Smooth muscle cell (in vitro differentiated cells): ENCODE measurements around the gene SLC26A3. TPM values are rescaled to one million over a fixed set of nuclear protein-coding genes. Genes with fewer than 3 reads are reported as not detected.

Experiments
- DNase-seq: peaks from one replicate; lab custom pipeline; 2025; ENCODE audit not compliant: unreplicated experiment; lab: John Stamatoyannopoulos, UW
- H2AFZ ChIP-seq: fragments of 200-600 bp; sonication (generic); 2 replicates; pipeline ENCODE4 v1.6.0; 2016; ENCODE audit warnings: antibody characterized with exemption, low read depth, mild to moderate bottlenecking
- H3F3A ChIP-seq: fragments of 200-600 bp; sonication (generic); 2 replicates; pipeline ENCODE4 v1.6.0; 2017; ENCODE audit warnings: antibody characterized with exemption, low read depth
- H3K27ac ChIP-seq: fragments of 200-600 bp; sonication (generic); 2 replicates; pipeline ENCODE4 v1.5.1; 2016; ENCODE audit warnings: low read depth, mild to moderate bottlenecking
- H3K27me3 ChIP-seq: fragments of 200-600 bp; sonication (generic); 2 replicates; pipeline ENCODE4 v1.6.1; 2016; ENCODE audit warnings: low read depth, mild to moderate bottlenecking
- H3K36me3 ChIP-seq: fragments of 200-600 bp; sonication (generic); 2 replicates; pipeline ENCODE4 v1.5.1; 2016; ENCODE audit warnings: low read depth
- H3K4me1 ChIP-seq: fragments of 200-600 bp; sonication (generic); 2 replicates; pipeline ENCODE4 v1.5.1; 2016; ENCODE audit warnings: low read depth
- H3K4me2 ChIP-seq: fragments of 200-600 bp; sonication (generic); 2 replicates; pipeline ENCODE4 v1.6.0; 2016; ENCODE audit warnings: mild to moderate bottlenecking
- H3K4me3 ChIP-seq: fragments of 200-600 bp; sonication (generic); 2 replicates; pipeline ENCODE4 v1.5.1; 2016; ENCODE audit warnings: mild to moderate bottlenecking
- H3K79me2 ChIP-seq: fragments of 200-600 bp; sonication (generic); 2 replicates; pipeline ENCODE4 v1.6.0; 2016; ENCODE audit warnings: low read depth, mild to moderate bottlenecking
- H3K9ac ChIP-seq: fragments of 200-600 bp; sonication (generic); 2 replicates; pipeline ENCODE4 v1.6.0; 2016; ENCODE audit warnings: low read depth
- H3K9me3 ChIP-seq: fragments of 200-600 bp; sonication (generic); replicated peaks from 2 replicates; pipeline ENCODE4 v1.5.1; 2016; ENCODE audit warnings: low read depth
- H4K20me1 ChIP-seq: fragments of 200-600 bp; sonication (generic); 2 replicates; pipeline ENCODE4 v1.6.0; 2016; ENCODE audit warnings: low read depth
- WGBS: methylation state at CpG from one replicate; pipeline ENCODE4 v1.1.7; 2016; ENCODE audit warnings: low lambda C conversion rate; 5-methylcytosine and 5-hydroxymethylcytosine counted together
- polyA plus RNA-seq: library from polyadenylated mRNA; unstranded; fragments of >200 nt; fragmentation: Nextera tagmentation; extraction: Ambion mirVana; gene quantifications from 2 replicates; pipeline ENCODE4 v1.2.1, GENCODE V29; 2016
- total RNA-seq: library from RNA; depleted of rRNA; stranded (reverse); fragments of >200 nt; gene quantifications from 2 replicates; pipeline ENCODE4 v1.2.3, GENCODE V29; 2014
- TF ChIP-seq, protein P1 (sequence below): fragments of 200-600 bp; sonication (generic); IDR thresholded peaks from 2 replicates; pipeline ENCODE4 v1.5.1; 2017; ENCODE audit warnings: borderline replicate concordance, mild to moderate bottlenecking, antibody characterized with exemption; ENCODE audit not compliant: insufficient read depth, poor library complexity, severe bottlenecking

SLC26A3 gene
- total and polyA plus RNA-seq, 2 experiments from 2014 or later: not detected

DNA sequence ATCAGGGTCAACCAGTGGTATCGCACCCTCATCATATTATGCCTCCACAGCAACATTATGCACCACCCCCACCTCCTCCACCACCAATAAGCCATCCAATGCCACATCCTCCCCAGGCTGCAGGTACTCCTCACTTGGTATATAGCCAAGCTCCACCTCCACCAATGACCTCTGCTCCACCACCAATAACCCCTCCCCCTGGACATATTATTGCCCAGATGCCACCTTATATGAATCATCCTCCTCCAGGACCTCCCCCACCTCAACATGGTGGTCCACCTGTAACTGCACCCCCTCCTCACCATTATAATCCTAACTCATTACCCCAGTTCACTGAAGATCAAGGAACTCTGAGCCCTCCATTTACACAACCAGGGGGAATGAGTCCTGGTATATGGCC is 44.4 kb downstream of the SLC26A3 start:
- Histone ChIP-seq H3K27me3 (no peaks in the 10 kb centered on the region), H3K4me3 (no peak overlapping the region), H3K79me2 (no peaks in the 10 kb centered on the region), H2AFZ (no peak overlapping the region), H3K27ac (no peak overlapping the region), H4K20me1 (peaks cover 14% of the 10 kb centered on the region), H3K36me3 (peaks cover 24% of the 10 kb centered on the region), H3K4me2 (no peak overlapping the region), H3K9ac (no peak overlapping the region), H3K9me3 (no peaks in the 10 kb centered on the region), H3F3A (no peaks in the 10 kb centered on the region), H3K4me1 (no peaks in the 10 kb centered on the region)
- WGBS: 93% methylated on average over 1 of the region's 1 CpG
- no peak for DNase-seq
- TF ChIP-seq, protein P1, sequence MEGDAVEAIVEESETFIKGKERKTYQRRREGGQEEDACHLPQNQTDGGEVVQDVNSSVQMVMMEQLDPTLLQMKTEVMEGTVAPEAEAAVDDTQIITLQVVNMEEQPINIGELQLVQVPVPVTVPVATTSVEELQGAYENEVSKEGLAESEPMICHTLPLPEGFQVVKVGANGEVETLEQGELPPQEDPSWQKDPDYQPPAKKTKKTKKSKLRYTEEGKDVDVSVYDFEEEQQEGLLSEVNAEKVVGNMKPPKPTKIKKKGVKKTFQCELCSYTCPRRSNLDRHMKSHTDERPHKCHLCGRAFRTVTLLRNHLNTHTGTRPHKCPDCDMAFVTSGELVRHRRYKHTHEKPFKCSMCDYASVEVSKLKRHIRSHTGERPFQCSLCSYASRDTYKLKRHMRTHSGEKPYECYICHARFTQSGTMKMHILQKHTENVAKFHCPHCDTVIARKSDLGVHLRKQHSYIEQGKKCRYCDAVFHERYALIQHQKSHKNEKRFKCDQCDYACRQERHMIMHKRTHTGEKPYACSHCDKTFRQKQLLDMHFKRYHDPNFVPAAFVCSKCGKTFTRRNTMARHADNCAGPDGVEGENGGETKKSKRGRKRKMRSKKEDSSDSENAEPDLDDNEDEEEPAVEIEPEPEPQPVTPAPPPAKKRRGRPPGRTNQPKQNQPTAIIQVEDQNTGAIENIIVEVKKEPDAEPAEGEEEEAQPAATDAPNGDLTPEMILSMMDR: no peak

DNA sequence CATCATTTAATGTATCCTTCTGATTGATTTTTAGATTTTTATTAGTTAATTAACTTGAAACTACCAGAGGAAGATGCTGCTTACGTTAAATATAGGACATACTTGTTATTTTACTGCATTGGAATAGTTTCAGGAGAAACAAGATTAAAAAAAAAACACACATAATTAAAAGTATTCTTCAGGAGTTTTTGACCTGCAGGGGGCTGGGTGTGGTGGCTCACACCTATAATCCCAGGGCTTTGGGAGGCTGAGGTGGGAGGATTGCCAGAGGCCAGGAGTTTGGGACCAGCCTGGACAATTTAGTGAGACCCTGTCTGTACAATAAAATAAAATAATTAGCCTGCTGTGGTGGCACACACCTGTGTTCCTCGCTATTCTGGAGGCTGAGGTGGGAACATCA is 48.4 kb downstream of the SLC26A3 start:
- H3K36me3 ChIP-seq: peaks cover 31% of the 10 kb centered on the region
- no peak overlapping the region for H3K4me3 ChIP-seq
- no peak overlapping the region for H3K27ac ChIP-seq
- H3K27me3 ChIP-seq: no peaks in the 10 kb centered on the region
- H3K4me2 ChIP-seq: no peak overlapping the region
- 100% methylated on average over 2 of the region's 2 CpGs for WGBS
- TF ChIP-seq, protein P1: peak; percentile 12
- no peak overlapping the region for H3K9ac ChIP-seq
- peaks cover 6% of the 10 kb centered on the region for H3K79me2 ChIP-seq
- no peaks in the 10 kb centered on the region for H3K4me1 ChIP-seq
- no peaks in the 10 kb centered on the region for H3F3A ChIP-seq
- H4K20me1 ChIP-seq: peaks cover 42% of the 10 kb centered on the region
- no peak overlapping the region for H2AFZ ChIP-seq
- no peak for DNase-seq
- H3K9me3 ChIP-seq: no peaks in the 10 kb centered on the region

DNA sequence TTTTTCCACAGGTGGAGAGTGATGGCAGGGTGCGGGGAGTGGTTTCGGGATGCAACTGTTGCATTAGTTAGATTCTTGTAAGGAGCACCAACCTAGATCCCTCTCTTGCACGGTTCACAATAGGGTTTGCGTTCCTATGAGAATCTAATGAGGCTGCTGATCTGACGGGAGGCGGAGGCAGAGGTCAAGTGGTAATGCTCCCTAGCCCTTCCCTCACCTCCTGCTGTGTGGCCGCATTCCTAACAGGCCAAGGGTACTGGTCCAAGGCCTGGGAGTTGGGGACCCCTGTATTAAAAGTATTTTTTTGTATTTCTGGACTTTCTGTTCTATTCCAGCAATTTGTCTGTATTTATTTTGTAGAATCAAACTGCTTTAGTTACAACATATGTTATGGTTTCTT is 51.9 kb downstream of the SLC26A3 start:
- Histone ChIP-seq H3K4me1 (peaks cover 3% of the 10 kb centered on the region), H3K4me3 (no peak overlapping the region), H3K27me3 (no peaks in the 10 kb centered on the region), H3K27ac (no peak overlapping the region), H3K9ac (no peak overlapping the region), H4K20me1 (peaks cover 76% of the 10 kb centered on the region), H3K4me2 (no peak overlapping the region), H2AFZ (no peak overlapping the region), H3K9me3 (no peaks in the 10 kb centered on the region), H3K36me3 (peaks cover 21% of the 10 kb centered on the region), H3F3A (no peaks in the 10 kb centered on the region), H3K79me2 (peaks cover 41% of the 10 kb centered on the region)
- TF ChIP-seq, protein P1: no peak
- WGBS: 97% methylated on average over 7 of the region's 7 CpGs
- DNase-seq: no peak

DNA sequence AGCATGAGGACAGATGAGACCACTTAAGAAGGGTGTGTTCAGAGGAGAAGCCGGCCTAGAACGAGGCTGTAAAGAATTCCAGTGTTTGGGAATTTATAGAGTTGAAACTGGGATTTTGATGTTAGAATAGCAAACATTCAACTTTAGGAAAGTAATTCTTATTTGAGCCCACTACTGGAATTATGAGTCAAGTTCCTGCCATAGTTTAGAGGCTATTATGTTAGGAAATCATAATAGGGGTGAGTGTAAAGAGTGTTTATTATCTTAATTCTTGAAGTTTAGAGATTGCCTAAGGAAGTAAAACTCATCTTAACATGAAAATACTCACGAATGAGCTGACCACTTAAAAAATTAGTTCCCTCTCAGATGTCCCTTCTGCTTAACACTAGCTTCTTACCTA is 57.0 kb downstream of the SLC26A3 start:
- DNase-seq: no peak
- peaks cover 3% of the 10 kb centered on the region for H3K36me3 ChIP-seq
- H3K4me1 ChIP-seq: peaks cover 21% of the 10 kb centered on the region
- H3K9me3 ChIP-seq: no peaks in the 10 kb centered on the region
- TF ChIP-seq, protein P1: no peak
- H2AFZ ChIP-seq: no peak overlapping the region
- peaks cover 63% of the 10 kb centered on the region for H4K20me1 ChIP-seq
- peaks cover 61% of the 10 kb centered on the region for H3K79me2 ChIP-seq
- no peak overlapping the region for H3K4me2 ChIP-seq
- no peak overlapping the region for H3K27ac ChIP-seq
- H3K27me3 ChIP-seq: no peaks in the 10 kb centered on the region
- 87% methylated on average over 3 of the region's 3 CpGs for WGBS
- H3K9ac ChIP-seq: no peak overlapping the region
- no peak overlapping the region for H3K4me3 ChIP-seq
- H3F3A ChIP-seq: peaks cover 4% of the 10 kb centered on the region
